WTC11 (cell line): Measurements from ENCODE around the gene CD164L2. TPM values are rescaled to one million over a fixed set of nuclear protein-coding genes. Genes with fewer than 3 reads are reported as not detected.

Source experiments
- AR ChIP-seq: fragments of 250-450 bp; sonication (Bioruptor Pico); IDR thresholded peaks from 2 replicates; pipeline ENCODE4 v1.9.0; 2021; ENCODE audit warnings: mild to moderate bottlenecking
- ATF1 ChIP-seq: sonication (generic); formaldehyde crosslinking; IDR thresholded peaks from 2 replicates; pipeline ENCODE4 v1.8.1; 2023; ENCODE audit warnings: mild to moderate bottlenecking, moderate library complexity, missing genetic modification reagents
- E2F4 ChIP-seq: sonication (generic); formaldehyde crosslinking; IDR thresholded peaks from 2 replicates; pipeline ENCODE4 v1.8.1; 2022; ENCODE audit warnings: low read depth, mild to moderate bottlenecking, moderate library complexity, missing genetic modification reagents, borderline replicate concordance
- NFYB ChIP-seq: sonication (generic); formaldehyde crosslinking; conservative IDR thresholded peaks from 2 replicates; pipeline ENCODE4 v1.8.0; 2022; ENCODE audit warnings: low read depth, missing genetic modification reagents
- SMAD3 ChIP-seq: sonication (generic); formaldehyde crosslinking; IDR thresholded peaks from 2 replicates; pipeline ENCODE4 v1.8.0; 2022; ENCODE audit warnings: missing genetic modification reagents, mild to moderate bottlenecking, borderline replicate concordance
- TEAD1 ChIP-seq: sonication (generic); formaldehyde crosslinking; IDR thresholded peaks from 2 replicates; pipeline ENCODE4 v1.8.0; 2022; ENCODE audit warnings: mild to moderate bottlenecking, missing genetic modification reagents
- ZBTB21 ChIP-seq: sonication (generic); formaldehyde crosslinking; IDR thresholded peaks from 2 replicates; pipeline ENCODE4 v1.8.1; 2023; ENCODE audit warnings: mild to moderate bottlenecking, missing genetic modification reagents, borderline replicate concordance
- ZNF121 ChIP-seq: sonication (generic); formaldehyde crosslinking; IDR thresholded peaks from 2 replicates; pipeline ENCODE4 v1.8.0; 2023; ENCODE audit warnings: missing genetic modification reagents
- ZNF232 ChIP-seq: sonication (generic); formaldehyde crosslinking; IDR thresholded peaks from 2 replicates; pipeline ENCODE4 v1.8.0; 2022; ENCODE audit warnings: mild to moderate bottlenecking, missing genetic modification reagents
- ZNF532 ChIP-seq: fragments of 250-450 bp; sonication (Bioruptor Pico); IDR thresholded peaks from 2 replicates; pipeline ENCODE4 v1.9.0; 2021; ENCODE audit warnings: mild to moderate bottlenecking, borderline replicate concordance
- total RNA-seq: library from RNA; stranded (reverse); gene quantifications from 3 replicates; pipeline ENCODE4 v1.2.3, GENCODE V29; 2021
- TF ChIP-seq, protein P1 (sequence below): sonication (generic); formaldehyde crosslinking; IDR thresholded peaks from 2 replicates; pipeline ENCODE4 v1.8.1; 2023; ENCODE audit warnings: mild to moderate bottlenecking, moderate library complexity, missing genetic modification reagents
- TF ChIP-seq, protein P2 (sequence below): sonication (generic); formaldehyde crosslinking; IDR thresholded peaks from 2 replicates; pipeline ENCODE4 v1.8.1; 2023; ENCODE audit warnings: mild to moderate bottlenecking, missing genetic modification reagents, borderline replicate concordance
- TF ChIP-seq, protein P3 (sequence below): fragments of 250-450 bp; sonication (Bioruptor Pico); conservative IDR thresholded peaks from 2 replicates; pipeline ENCODE4 v1.9.0; 2021; ENCODE audit warnings: mild to moderate bottlenecking
- TF ChIP-seq, protein P4 (sequence below): sonication (generic); formaldehyde crosslinking; IDR thresholded peaks from 2 replicates; pipeline ENCODE4 v1.8.0; 2022; ENCODE audit warnings: mild to moderate bottlenecking, missing genetic modification reagents

Gene CD164L2
- total RNA-seq, 1 experiment from 2014 or later, result 5.5 TPM

- TF ChIP-seq AR (CRISPR knock-in tag) (no peak), ATF1 (CRISPR knock-in tag) (no peak), ZBTB21 (CRISPR knock-in tag) (no peak), TEAD1 (CRISPR knock-in tag) (no peak), ZNF532 (no peak), E2F4 (no peak), NFYB (CRISPR knock-in tag) (no peak), ZNF121 (CRISPR knock-in tag) (no peak), SMAD3 (CRISPR knock-in tag) (no peak), ZNF232 (no peak)
- TF ChIP-seq, protein P1, sequence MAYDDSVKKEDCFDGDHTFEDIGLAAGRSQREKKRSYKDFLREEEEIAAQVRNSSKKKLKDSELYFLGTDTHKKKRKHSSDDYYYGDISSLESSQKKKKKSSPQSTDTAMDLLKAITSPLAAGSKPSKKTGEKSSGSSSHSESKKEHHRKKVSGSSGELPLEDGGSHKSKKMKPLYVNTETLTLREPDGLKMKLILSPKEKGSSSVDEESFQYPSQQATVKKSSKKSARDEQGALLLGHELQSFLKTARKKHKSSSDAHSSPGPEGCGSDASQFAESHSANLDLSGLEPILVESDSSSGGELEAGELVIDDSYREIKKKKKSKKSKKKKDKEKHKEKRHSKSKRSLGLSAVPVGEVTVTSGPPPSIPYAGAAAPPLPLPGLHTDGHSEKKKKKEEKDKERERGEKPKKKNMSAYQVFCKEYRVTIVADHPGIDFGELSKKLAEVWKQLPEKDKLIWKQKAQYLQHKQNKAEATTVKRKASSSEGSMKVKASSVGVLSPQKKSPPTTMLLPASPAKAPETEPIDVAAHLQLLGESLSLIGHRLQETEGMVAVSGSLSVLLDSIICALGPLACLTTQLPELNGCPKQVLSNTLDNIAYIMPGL, result no peak
- TF ChIP-seq, protein P2, sequence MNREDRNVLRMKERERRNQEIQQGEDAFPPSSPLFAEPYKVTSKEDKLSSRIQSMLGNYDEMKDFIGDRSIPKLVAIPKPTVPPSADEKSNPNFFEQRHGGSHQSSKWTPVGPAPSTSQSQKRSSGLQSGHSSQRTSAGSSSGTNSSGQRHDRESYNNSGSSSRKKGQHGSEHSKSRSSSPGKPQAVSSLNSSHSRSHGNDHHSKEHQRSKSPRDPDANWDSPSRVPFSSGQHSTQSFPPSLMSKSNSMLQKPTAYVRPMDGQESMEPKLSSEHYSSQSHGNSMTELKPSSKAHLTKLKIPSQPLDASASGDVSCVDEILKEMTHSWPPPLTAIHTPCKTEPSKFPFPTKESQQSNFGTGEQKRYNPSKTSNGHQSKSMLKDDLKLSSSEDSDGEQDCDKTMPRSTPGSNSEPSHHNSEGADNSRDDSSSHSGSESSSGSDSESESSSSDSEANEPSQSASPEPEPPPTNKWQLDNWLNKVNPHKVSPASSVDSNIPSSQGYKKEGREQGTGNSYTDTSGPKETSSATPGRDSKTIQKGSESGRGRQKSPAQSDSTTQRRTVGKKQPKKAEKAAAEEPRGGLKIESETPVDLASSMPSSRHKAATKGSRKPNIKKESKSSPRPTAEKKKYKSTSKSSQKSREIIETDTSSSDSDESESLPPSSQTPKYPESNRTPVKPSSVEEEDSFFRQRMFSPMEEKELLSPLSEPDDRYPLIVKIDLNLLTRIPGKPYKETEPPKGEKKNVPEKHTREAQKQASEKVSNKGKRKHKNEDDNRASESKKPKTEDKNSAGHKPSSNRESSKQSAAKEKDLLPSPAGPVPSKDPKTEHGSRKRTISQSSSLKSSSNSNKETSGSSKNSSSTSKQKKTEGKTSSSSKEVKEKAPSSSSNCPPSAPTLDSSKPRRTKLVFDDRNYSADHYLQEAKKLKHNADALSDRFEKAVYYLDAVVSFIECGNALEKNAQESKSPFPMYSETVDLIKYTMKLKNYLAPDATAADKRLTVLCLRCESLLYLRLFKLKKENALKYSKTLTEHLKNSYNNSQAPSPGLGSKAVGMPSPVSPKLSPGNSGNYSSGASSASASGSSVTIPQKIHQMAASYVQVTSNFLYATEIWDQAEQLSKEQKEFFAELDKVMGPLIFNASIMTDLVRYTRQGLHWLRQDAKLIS (CRISPR knock-in tag), result no peak
- TF ChIP-seq, protein P3, sequence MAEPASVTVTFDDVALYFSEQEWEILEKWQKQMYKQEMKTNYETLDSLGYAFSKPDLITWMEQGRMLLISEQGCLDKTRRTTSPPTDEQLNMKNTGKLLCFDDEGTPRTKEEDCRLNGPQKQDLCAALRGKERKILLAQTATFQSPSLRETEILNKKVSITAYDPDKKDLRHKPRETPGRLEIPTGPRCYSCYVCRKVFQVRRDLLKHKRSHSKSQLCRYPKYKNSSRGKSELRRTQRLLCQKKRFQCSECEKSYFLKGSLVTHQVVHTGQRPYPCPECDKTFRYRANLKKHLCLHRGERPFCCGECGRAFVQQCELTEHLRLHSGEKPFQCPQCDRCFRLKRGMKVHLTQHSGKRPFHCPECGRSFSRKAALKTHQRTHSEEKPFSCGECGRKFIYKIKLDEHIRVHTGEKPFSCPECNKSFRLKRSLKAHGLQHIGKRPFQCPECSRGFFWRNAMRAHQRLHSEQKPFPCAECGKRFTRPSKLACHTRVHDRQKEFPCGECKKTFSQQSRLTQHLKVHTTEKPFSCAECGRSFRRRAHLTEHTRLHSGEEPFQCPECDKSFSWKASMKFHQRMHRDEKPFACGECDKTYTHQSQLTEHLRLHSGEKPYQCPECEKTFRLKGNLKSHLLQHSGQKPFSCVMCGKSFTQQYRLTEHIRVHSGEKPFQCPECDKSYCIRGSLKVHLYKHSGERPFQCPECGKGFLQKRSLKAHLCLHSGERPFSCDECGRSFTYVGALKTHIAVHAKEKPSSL (CRISPR knock-in tag), result no peak
- TF ChIP-seq, protein P4, sequence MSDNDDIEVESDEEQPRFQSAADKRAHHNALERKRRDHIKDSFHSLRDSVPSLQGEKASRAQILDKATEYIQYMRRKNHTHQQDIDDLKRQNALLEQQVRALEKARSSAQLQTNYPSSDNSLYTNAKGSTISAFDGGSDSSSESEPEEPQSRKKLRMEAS (CRISPR knock-in tag), result no peak
Measured at GRCh38 chr1:27403931-27404330, 20.8 kb upstream of the CD164L2 start (continued).
